ENCODE measurements around the gene OCA2.

OCA2 gene

DNA sequence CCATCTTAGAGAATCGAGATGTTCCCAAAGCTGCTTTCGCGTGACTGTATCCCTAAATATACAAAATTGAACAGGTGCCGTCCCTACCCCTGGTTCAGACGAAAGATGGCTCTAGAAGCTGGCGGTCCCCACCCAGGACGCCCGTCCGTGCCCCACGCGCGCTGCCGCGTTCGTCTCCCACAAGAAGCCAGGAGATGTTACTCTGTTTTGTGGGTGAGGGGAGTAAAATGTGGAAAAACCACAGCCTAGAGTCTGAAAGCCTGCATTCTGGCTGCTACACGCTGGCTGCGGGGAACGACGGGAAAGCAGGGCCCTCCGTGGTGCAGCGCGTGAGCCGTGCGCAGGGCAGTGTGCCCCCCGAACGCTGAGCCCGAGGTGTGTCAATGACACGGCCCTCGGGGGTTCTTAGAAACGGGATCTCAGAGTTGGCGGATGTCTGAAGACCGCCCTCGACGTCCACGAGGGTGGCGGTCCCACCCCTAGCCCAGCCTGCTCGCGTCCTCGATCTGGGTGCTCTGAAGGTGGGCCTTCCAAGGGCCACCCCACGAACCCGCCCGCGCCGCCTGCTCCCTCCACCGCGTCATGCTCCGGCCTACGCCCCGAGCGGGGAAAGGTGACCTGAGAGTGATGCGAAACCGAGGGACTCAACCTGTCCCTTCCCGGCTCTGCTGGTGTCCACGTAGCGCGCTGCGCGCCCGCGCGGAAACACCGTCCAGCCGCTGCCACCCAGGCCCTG is 95.6 kb downstream of the OCA2 start:
- no peak for DNase-seq (ENCODE audit: low read depth in 1 of 2, low spot score in 1 of 2)

- DNase-seq (ENCODE audit: low read depth in 1 of 2, low spot score in 1 of 2), result no peak
These were observed 96.2 kb downstream of the OCA2 start for GRCh38 chr15:28002867-28003266.

DNA sequence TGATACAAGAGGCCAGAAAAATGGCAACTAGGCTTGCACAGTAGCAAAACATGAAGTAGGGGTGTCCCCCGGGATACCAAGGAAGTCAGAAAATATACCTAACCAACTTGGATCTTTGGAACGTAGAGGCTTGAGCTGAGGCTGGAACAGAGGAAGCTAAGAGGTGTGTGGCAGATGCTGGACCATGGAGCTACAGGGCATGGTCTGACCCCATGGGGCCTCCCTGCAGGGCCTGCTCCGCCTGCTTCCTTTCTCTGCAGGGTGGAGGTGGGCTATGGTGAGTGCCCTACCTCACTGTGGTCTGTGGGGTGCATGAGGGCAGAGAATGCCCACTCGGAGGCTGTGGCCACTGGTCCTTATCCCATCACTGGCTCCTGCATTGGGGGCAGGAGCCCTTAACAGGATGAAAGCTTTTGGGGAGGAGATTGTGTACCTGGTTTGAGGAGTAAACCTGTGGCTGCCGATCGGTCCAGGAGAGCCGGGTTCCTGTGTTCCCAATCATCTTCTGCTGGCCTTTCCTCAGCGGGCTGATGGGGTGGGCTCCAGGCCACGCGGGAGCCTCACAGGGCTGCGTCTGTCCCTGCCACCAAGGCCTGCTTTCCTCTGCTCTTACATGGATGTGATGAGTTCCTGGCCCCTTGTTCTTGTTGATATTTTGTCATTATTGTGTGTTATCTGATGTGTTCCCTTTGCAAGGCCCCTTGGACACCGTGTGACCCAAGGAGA is 96.8 kb downstream of the OCA2 start:
- no peak for DNase-seq (ENCODE audit: low read depth in 1 of 2, low spot score in 1 of 2)

GRCh38 chr15:28001641-28002040 is 97.5 kb downstream of the OCA2 start:
- no peak for DNase-seq (ENCODE audit: low read depth in 1 of 2, low spot score in 1 of 2)

GRCh38 chr15:27993996-27994780 is 104.9 kb downstream of the OCA2 start:
- DNase-seq (ENCODE audit: low read depth in 1 of 2, low spot score in 1 of 2), result no peak

DNA sequence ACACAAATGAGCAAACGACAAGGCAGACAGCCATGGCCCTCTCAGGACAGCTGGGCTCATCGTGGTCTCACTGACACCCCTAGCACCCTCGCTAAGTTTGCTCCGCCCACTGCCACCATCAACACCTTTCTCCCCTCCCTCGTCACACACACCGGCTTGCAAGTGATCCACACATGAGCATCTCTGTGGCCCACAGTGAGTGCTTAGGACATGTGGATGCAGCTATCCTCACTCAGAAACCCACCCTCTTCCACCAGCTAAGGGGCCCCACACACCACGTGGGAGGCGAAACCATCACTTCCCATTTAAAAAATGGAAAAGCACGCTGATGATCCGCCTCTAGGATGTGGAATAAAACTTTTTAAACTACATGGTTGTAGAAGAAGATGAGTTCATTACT is 105.6 kb downstream of the OCA2 start:
- DNase-seq (ENCODE audit: low read depth in 1 of 2, low spot score in 1 of 2), result no peak

DNA sequence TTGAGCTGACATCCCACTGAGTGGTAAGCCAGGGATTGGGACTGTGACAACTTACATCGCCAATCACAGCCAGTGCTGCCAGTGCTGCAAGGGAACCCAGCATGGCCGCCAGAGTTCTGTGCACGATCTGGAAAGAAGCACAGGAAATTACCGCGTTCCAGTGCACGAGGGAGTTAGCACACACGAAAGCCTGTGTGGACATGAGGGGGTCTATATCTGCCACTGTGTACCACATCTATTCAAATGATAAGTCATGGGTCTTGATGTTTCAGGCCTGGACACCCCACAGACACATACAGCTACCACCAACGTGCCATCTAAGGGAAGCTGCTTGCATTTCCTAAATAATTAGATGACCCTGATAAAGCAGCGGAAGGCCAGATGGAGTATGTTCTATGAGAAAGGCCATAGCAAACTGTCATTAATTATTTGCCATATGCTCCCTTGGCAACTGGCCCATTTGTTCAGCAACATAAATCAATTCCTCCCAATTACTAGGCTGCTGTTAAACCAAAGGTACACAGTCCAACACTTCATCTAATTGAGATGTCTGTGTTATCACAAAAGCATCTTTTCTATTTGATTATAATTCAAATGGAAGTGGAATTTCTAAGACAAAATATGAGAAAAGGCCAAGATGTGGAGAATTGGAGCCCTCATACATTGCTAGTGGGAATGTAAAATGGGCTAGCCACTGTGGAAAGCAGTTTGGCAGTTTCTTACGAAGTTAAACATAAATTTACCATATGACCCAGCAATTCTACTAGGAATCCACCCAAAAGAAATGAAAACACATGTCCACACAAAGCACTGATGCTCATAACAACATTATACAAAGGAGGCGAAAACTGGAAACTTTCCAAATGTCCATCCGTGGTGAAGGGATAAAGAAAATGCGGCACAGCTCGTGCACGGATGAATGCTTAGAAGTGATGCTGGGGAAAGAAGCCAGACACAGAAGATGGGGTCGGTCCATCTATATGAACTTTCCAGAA is 108.3 kb downstream of the OCA2 start:
- no peak for DNase-seq (ENCODE audit: low read depth in 1 of 2, low spot score in 1 of 2)

DNA sequence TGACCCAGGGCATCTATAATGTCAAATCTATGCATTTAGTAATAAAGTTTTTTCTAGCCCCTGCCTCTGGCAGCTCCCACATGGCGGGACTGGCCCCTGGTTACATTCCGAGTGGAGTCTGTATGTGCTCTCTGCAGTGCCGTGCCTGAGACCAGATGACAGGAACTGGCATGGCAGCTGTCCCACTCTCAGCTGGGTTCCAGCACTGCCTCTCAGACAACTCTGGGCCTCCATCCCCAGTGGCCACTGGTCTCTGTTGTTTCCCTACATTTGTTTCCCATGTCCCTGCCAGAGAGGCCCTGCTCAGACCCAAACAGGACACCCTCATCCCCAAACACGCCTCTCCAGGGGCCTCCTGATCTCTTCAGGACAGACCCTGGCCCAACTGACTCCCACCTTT is 109.3 kb downstream of the OCA2 start:
- DNase-seq (ENCODE audit: low read depth in 1 of 2, low spot score in 1 of 2), result no peak

DNA sequence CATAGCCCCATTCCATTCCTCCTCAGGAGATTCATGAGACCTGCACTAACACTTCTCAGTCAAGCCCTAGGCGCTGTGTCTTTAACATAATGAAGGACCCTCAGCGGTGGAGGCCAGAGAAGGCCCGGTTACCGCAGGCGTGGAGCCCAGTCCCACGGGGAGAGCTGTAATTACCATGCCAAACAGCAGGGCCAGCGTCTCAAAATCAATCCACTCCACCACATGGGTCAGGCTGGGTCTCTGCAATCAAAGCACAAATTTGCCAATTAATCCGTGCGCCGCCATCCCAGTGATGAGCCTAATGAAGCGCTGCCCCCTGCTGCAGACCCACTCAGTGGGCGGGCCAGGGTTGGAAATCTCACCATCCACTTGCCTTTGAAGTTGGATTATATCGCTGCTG is 109.7 kb downstream of the OCA2 start:
- DNase-seq (ENCODE audit: low read depth in 1 of 2, low spot score in 1 of 2), result no peak

GRCh38 chr15:27985099-27985498 is 114.0 kb downstream of the OCA2 start:
- DNase-seq (ENCODE audit: low read depth in 1 of 2, low spot score in 1 of 2), result no peak

DNA sequence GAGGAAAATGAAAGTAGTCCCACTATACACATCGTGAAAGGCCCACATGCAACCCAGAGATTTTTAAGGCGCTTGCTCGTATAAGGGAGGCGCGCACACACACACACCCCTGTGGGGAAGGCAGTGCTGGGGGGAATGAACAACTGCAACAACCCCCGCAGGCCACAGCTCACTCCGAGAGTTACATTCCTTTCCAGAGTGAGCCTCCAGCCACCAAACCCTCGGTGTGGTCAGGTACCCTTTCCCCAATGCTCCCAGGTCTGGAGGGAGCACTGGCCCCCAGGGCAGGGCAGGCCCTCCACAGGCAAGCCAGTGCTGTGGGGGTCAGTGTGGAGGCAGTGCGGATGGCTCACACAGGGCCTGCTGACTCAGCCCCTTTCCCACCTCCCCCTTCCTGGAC is 115.6 kb downstream of the OCA2 start:
- no peak for DNase-seq (ENCODE audit: low read depth in 1 of 2, low spot score in 1 of 2)

- DNase-seq (ENCODE audit: low read depth in 1 of 2, low spot score in 1 of 2), result no peak
These were observed 121.4 kb downstream of the OCA2 start for GRCh38 chr15:27977696-27978095.

DNA sequence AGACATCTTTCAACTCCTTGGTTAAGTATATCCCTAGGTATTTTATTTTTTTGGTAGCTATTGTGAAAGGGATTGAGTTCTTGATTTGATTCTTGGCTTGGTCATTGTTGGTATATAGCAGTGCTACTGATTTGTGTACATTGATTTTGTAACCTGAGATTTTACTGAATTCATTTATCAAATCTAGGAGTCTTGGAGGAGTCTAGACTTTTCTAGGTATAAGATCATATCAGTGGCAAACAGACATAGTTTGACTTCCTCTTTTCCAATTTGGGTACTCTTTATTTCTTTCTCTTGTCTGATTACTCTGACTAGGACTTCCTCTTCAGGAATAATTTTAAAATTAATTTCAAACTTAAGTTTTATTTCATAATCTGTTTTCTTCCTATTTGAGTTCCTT is 125.2 kb downstream of the OCA2 start:
- no peak for DNase-seq (ENCODE audit: low read depth in 1 of 2, low spot score in 1 of 2)

- no peak for DNase-seq (ENCODE audit: low read depth in 1 of 2, low spot score in 1 of 2)
These were observed 128.3 kb downstream of the OCA2 start for GRCh38 chr15:27970661-27971392.

DNA sequence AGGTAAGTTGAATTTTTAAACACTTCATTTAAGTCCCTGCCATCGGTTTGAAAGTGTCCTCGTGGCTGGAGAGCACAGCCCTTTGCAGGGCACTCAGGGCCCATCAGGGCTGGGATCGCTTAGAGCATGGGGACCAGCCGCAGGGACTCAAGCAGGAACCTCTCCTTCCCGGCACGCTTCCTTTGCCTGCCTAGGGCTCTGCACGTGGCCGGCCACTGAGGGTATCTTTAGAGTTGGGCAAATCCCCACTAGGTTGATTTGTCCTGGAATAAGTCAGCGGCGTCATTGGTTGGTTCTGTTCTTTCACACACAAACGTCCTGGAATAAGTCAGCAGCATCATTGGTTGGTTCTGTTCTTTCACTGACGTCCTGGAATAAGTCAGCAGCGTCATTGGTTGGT is 131.6 kb downstream of the OCA2 start:
- no peak for DNase-seq (ENCODE audit: low read depth in 1 of 2, low spot score in 1 of 2)

- DNase-seq (ENCODE audit: low read depth in 1 of 2, low spot score in 1 of 2), result no peak
These were observed 133.6 kb downstream of the OCA2 start for GRCh38 chr15:27965546-27965945.

GRCh38 chr15:27961801-27962200 is 137.3 kb downstream of the OCA2 start:
- DNase-seq (ENCODE audit: low read depth in 1 of 2, low spot score in 1 of 2), result no peak

GRCh38 chr15:27958911-27959578 is 140.1 kb downstream of the OCA2 start:
- no peak for DNase-seq (ENCODE audit: low read depth in 1 of 2, low spot score in 1 of 2)

DNA sequence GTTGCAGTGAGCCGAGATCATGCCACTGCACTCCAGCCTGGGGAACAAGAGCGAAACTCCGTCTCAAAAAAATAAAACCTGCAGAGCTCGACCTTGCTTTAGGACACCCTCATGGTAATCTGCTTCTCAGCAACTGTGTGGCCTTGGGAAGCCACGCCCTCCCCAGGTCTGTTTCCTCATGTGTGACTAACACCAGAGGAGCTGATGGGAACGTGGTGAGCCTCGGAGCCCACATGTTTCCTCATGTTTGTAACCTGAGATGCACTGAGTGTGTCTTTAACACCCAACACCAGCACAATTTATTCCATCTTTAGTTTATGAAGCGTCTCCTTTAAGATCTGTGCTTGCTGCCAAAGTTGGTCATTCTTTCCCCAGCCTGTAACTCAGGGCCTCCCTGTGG is 142.8 kb downstream of the OCA2 start:
- no peak for DNase-seq (ENCODE audit: low read depth in 1 of 2, low spot score in 1 of 2)

DNA sequence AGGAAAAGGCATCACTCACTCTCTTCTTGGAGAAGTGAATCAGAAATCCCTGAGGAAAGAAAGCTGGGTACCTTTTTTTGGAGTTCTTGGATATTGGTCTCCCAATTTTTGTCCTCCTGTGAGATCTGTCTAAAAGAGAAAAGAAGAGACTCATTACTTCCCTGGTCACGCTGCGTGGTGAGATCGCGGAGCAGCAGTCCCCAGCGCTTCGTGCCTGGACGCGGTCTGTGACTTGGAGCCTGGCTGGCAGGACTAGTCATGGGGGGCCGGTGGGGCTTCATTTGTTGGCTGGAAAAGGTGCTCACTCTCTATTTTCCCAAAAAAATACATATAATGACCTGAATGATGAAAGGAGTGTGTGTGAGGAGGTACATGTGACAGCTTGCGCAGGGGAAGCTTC is 144.0 kb downstream of the OCA2 start:
- no peak for DNase-seq (ENCODE audit: low read depth in 1 of 2, low spot score in 1 of 2)

Measured in stimulated activated CD4-positive, alpha-beta T cell treated with anti-CD3 and anti-CD28 coated beads, Interleukin-15, amount 100 ng/mL, for 1 hour (primary cell).